HG02981 (cell line): ENCODE results near the gene CLDN9.
A peak's percentile ranks its signal among the peaks of the same experiment; 100 is the strongest.

Experiments used
- ATAC-seq: cut with Tn5 transposase; IDR thresholded peaks from one replicate; pipeline ENCODE4 v1.9.1; 2021; ENCODE audit warnings: mild to moderate bottlenecking, moderate library complexity; ENCODE audit not compliant: unreplicated experiment

Gene CLDN9

GRCh38 chr16:2991566-2992261 is 21.0 kb upstream of the CLDN9 start:
- no peak for ATAC-seq

GRCh38 chr16:2992383-2993081 is 20.2 kb upstream of the CLDN9 start:
- ATAC-seq, result no peak

GRCh38 chr16:2996298-2996697 is 16.4 kb upstream of the CLDN9 start:
- ATAC-seq, result no peak

GRCh38 chr16:2999929-3000328 is 12.8 kb upstream of the CLDN9 start:
- no peak for ATAC-seq

GRCh38 chr16:3000540-3000939 is 12.2 kb upstream of the CLDN9 start:
- no peak for ATAC-seq

GRCh38 chr16:3001316-3001715 is 11.4 kb upstream of the CLDN9 start:
- no peak for ATAC-seq

GRCh38 chr16:3003582-3004270 is 9.0 kb upstream of the CLDN9 start:
- ATAC-seq, result peak; percentile 91

- ATAC-seq, result peak; percentile 4
Measured at GRCh38 chr16:3004319-3004718, 8.4 kb upstream of the CLDN9 start.

GRCh38 chr16:3004781-3005284 is 7.9 kb upstream of the CLDN9 start:
- no peak for ATAC-seq

- ATAC-seq, result no peak
Measured at GRCh38 chr16:3007059-3007956, 5.4 kb upstream of the CLDN9 start.

GRCh38 chr16:3007957-3008689 is 4.6 kb upstream of the CLDN9 start:
- ATAC-seq, result no peak

GRCh38 chr16:3008690-3009037 is 4.1 kb upstream of the CLDN9 start:
- ATAC-seq, result no peak

GRCh38 chr16:3009568-3010390 is 2.9 kb upstream of the CLDN9 start:
- no peak for ATAC-seq

- ATAC-seq, result no peak
Measured at GRCh38 chr16:3010510-3010909, 2.2 kb upstream of the CLDN9 start.

GRCh38 chr16:3012246-3012645 is 477 bp upstream of the CLDN9 start:
- no peak for ATAC-seq

GRCh38 chr16:3013491-3013951 is 798 bp downstream of the CLDN9 start:
- ATAC-seq, result no peak

- no peak for ATAC-seq
Measured at GRCh38 chr16:3013998-3014690, 1.4 kb downstream of the CLDN9 start.

- ATAC-seq, result no peak
Measured at GRCh38 chr16:3014971-3015370, 2.2 kb downstream of the CLDN9 start.
